Measurements from ENCODE around the gene ARFIP1.
A peak's percentile ranks its signal among the peaks of the same experiment; 100 is the strongest.

Gene ARFIP1

GRCh38 chr4:152919826-152920225 is 140.1 kb downstream of the ARFIP1 start:
- Histone ChIP-seq H3K36me3 (ENCODE audit: control insufficient read depth, insufficient read depth, low read length) (no peaks in the 10 kb centered on the region), H3K9me3 (ENCODE audit: control insufficient read depth, low read length) (peaks cover 6% of the 10 kb centered on the region), H3K4me3 (ENCODE audit: insufficient read depth, low read depth, low read length) (no peak overlapping the region), H3K27ac (ENCODE audit: insufficient read depth, low read depth, low read length, poor library complexity, severe bottlenecking) (no peak overlapping the region), H3K4me1 (ENCODE audit: control insufficient read depth, insufficient read depth, low read length) (no peaks in the 10 kb centered on the region), H3K27me3 (ENCODE audit: control insufficient read depth, insufficient read depth, low read length, poor library complexity, severe bottlenecking) (no peaks in the 10 kb centered on the region)
- WGBS, 2 experiments: 83 to 96% methylated on average over 2 of the region's 2 CpGs

- no peaks in the 10 kb centered on the region for H3K4me1 ChIP-seq (ENCODE audit: control insufficient read depth, insufficient read depth, low read length)
- H3K27me3 ChIP-seq (ENCODE audit: control insufficient read depth, insufficient read depth, low read length, poor library complexity, severe bottlenecking): no peaks in the 10 kb centered on the region
- peaks cover 6% of the 10 kb centered on the region for H3K9me3 ChIP-seq (ENCODE audit: control insufficient read depth, low read length)
- no peak overlapping the region for H3K27ac ChIP-seq (ENCODE audit: insufficient read depth, low read depth, low read length, poor library complexity, severe bottlenecking)
- no CpG with 5 or more reads among the region's 1 CpG for WGBS, 2 experiments
- no peaks in the 10 kb centered on the region for H3K36me3 ChIP-seq (ENCODE audit: control insufficient read depth, insufficient read depth, low read length)
- no peak overlapping the region for H3K4me3 ChIP-seq (ENCODE audit: insufficient read depth, low read depth, low read length)
These were observed 141.0 kb downstream of the ARFIP1 start for GRCh38 chr4:152920768-152921167.

GRCh38 chr4:152921284-152921683 is 141.5 kb downstream of the ARFIP1 start:
- Histone ChIP-seq H3K27ac (ENCODE audit: insufficient read depth, low read depth, low read length, poor library complexity, severe bottlenecking) (no peak overlapping the region), H3K27me3 (ENCODE audit: control insufficient read depth, insufficient read depth, low read length, poor library complexity, severe bottlenecking) (no peaks in the 10 kb centered on the region), H3K36me3 (ENCODE audit: control insufficient read depth, insufficient read depth, low read length) (no peaks in the 10 kb centered on the region), H3K4me1 (ENCODE audit: control insufficient read depth, insufficient read depth, low read length) (no peaks in the 10 kb centered on the region), H3K4me3 (ENCODE audit: insufficient read depth, low read depth, low read length) (no peak overlapping the region), H3K9me3 (ENCODE audit: control insufficient read depth, low read length) (peaks cover 6% of the 10 kb centered on the region)

- Histone ChIP-seq H3K27me3 (ENCODE audit: control insufficient read depth, insufficient read depth, low read length, poor library complexity, severe bottlenecking) (no peaks in the 10 kb centered on the region), H3K27ac (ENCODE audit: insufficient read depth, low read depth, low read length, poor library complexity, severe bottlenecking) (no peak overlapping the region), H3K4me1 (ENCODE audit: control insufficient read depth, insufficient read depth, low read length) (peaks cover 21% of the 10 kb centered on the region), H3K4me3 (ENCODE audit: insufficient read depth, low read depth, low read length) (no peak overlapping the region), H3K36me3 (ENCODE audit: control insufficient read depth, insufficient read depth, low read length) (no peaks in the 10 kb centered on the region), H3K9me3 (ENCODE audit: control insufficient read depth, low read length) (no peaks in the 10 kb centered on the region)
- WGBS, 2 experiments: 96 to 100% methylated on average over 1 of the region's 1 CpG
These were observed 146.1 kb downstream of the ARFIP1 start for GRCh38 chr4:152925851-152926250.

GRCh38 chr4:152926959-152927358 is 147.2 kb downstream of the ARFIP1 start:
- H3K9me3 ChIP-seq (ENCODE audit: control insufficient read depth, low read length): no peaks in the 10 kb centered on the region
- no peak overlapping the region for H3K27ac ChIP-seq (ENCODE audit: insufficient read depth, low read depth, low read length, poor library complexity, severe bottlenecking)
- 85 to 86% methylated on average over 4 of the region's 4 CpGs for WGBS, 2 experiments
- H3K27me3 ChIP-seq (ENCODE audit: control insufficient read depth, insufficient read depth, low read length, poor library complexity, severe bottlenecking): no peaks in the 10 kb centered on the region
- H3K36me3 ChIP-seq (ENCODE audit: control insufficient read depth, insufficient read depth, low read length): no peaks in the 10 kb centered on the region
- H3K4me3 ChIP-seq (ENCODE audit: insufficient read depth, low read depth, low read length): no peak overlapping the region
- peaks cover 21% of the 10 kb centered on the region for H3K4me1 ChIP-seq (ENCODE audit: control insufficient read depth, insufficient read depth, low read length)

GRCh38 chr4:152927737-152928136 is 148.0 kb downstream of the ARFIP1 start:
- Histone ChIP-seq H3K4me3 (ENCODE audit: insufficient read depth, low read depth, low read length) (no peak overlapping the region), H3K27ac (ENCODE audit: insufficient read depth, low read depth, low read length, poor library complexity, severe bottlenecking) (no peak overlapping the region), H3K4me1 (ENCODE audit: control insufficient read depth, insufficient read depth, low read length) (peaks cover 21% of the 10 kb centered on the region), H3K36me3 (ENCODE audit: control insufficient read depth, insufficient read depth, low read length) (no peaks in the 10 kb centered on the region), H3K9me3 (ENCODE audit: control insufficient read depth, low read length) (no peaks in the 10 kb centered on the region), H3K27me3 (ENCODE audit: control insufficient read depth, insufficient read depth, low read length, poor library complexity, severe bottlenecking) (no peaks in the 10 kb centered on the region)
- WGBS, 2 experiments: 94 to 98% methylated on average over 3 of the region's 3 CpGs

GRCh38 chr4:152928286-152928685 is 148.5 kb downstream of the ARFIP1 start:
- WGBS, 2 experiments: 97% methylated on average over 4 of the region's 4 CpGs
- Histone ChIP-seq H3K4me1 (ENCODE audit: control insufficient read depth, insufficient read depth, low read length) (peaks cover 21% of the 10 kb centered on the region), H3K27ac (ENCODE audit: insufficient read depth, low read depth, low read length, poor library complexity, severe bottlenecking) (no peak overlapping the region), H3K27me3 (ENCODE audit: control insufficient read depth, insufficient read depth, low read length, poor library complexity, severe bottlenecking) (no peaks in the 10 kb centered on the region), H3K9me3 (ENCODE audit: control insufficient read depth, low read length) (no peaks in the 10 kb centered on the region), H3K36me3 (ENCODE audit: control insufficient read depth, insufficient read depth, low read length) (no peaks in the 10 kb centered on the region), H3K4me3 (ENCODE audit: insufficient read depth, low read depth, low read length) (no peak overlapping the region)

- peaks cover 21% of the 10 kb centered on the region for H3K4me1 ChIP-seq (ENCODE audit: control insufficient read depth, insufficient read depth, low read length)
- no peaks in the 10 kb centered on the region for H3K36me3 ChIP-seq (ENCODE audit: control insufficient read depth, insufficient read depth, low read length)
- H3K27ac ChIP-seq (ENCODE audit: insufficient read depth, low read depth, low read length, poor library complexity, severe bottlenecking): no peak overlapping the region
- 0% methylated on average over 1 of the region's 1 CpG for WGBS, 2 experiments
- no peak overlapping the region for H3K4me3 ChIP-seq (ENCODE audit: insufficient read depth, low read depth, low read length)
- H3K9me3 ChIP-seq (ENCODE audit: control insufficient read depth, low read length): no peaks in the 10 kb centered on the region
- H3K27me3 ChIP-seq (ENCODE audit: control insufficient read depth, insufficient read depth, low read length, poor library complexity, severe bottlenecking): peaks cover 10% of the 10 kb centered on the region
These were observed 150.1 kb downstream of the ARFIP1 start for GRCh38 chr4:152929888-152930287.

GRCh38 chr4:152935143-152935542 is 155.4 kb downstream of the ARFIP1 start:
- Histone ChIP-seq H3K27ac (ENCODE audit: insufficient read depth, low read depth, low read length, poor library complexity, severe bottlenecking) (no peak overlapping the region), H3K4me3 (ENCODE audit: insufficient read depth, low read depth, low read length) (peak overlapping the region; percentile 68), H3K27me3 (ENCODE audit: control insufficient read depth, insufficient read depth, low read length, poor library complexity, severe bottlenecking) (peaks cover 57% of the 10 kb centered on the region), H3K36me3 (ENCODE audit: control insufficient read depth, insufficient read depth, low read length) (no peaks in the 10 kb centered on the region), H3K4me1 (ENCODE audit: control insufficient read depth, insufficient read depth, low read length) (peaks cover 8% of the 10 kb centered on the region), H3K9me3 (ENCODE audit: control insufficient read depth, low read length) (no peaks in the 10 kb centered on the region)
- 5 to 6% methylated on average over 16 of the region's 16 CpGs for WGBS, 2 experiments

- WGBS, 2 experiments: 0 to 1% methylated on average over 75 of the region's 75 CpGs
- Histone ChIP-seq H3K27me3 (ENCODE audit: control insufficient read depth, insufficient read depth, low read length, poor library complexity, severe bottlenecking) (peaks cover 57% of the 10 kb centered on the region), H3K27ac (ENCODE audit: insufficient read depth, low read depth, low read length, poor library complexity, severe bottlenecking) (no peak within 1 kb of the TSS), H3K9me3 (ENCODE audit: control insufficient read depth, low read length) (no peaks in the 10 kb centered on the region), H3K36me3 (ENCODE audit: control insufficient read depth, insufficient read depth, low read length) (no peaks in the 10 kb centered on the region), H3K4me3 (ENCODE audit: insufficient read depth, low read depth, low read length) (peak within 1 kb of the TSS; percentile 68), H3K4me1 (ENCODE audit: control insufficient read depth, insufficient read depth, low read length) (peaks cover under 1% of the 10 kb centered on the region)
These were observed 156.1 kb downstream of the ARFIP1 start, which contains the start of gene FHDC1 for GRCh38 chr4:152935631-152936445. Gene FHDC1 (plus strand): TSS chr4:152936323. CDS start chr4:152943058, 6,735 bp downstream.

Measured in ectodermal cell (in vitro differentiated cells).